IMR-90 (cell line): ENCODE results near the gene GUF1. TPM values are rescaled to one million over a fixed set of nuclear protein-coding genes. Genes with fewer than 3 reads are reported as not detected.

Experiments
- ATAC-seq: fragments of 200-7000 bp; cut with Tn5 transposase; 2 replicates; pipeline ENCODE4 v1.9.1; 2020; ENCODE audit warnings: low read depth, mild to moderate bottlenecking, moderate library complexity
- BruUV-seq: library from RNA; stranded (reverse); fragments of 400-500 nt; replicated peaks from 2 replicates; lab custom pipeline; 2021; lab: Mats Ljungman, UMichigan
- CTCF ChIA-PET: fragments of 300-600 bp; formaldehyde crosslinking; extraction: SDS; loops from one replicate; lab custom pipeline; 2021; ENCODE audit warnings: antibody characterized with exemption; lab: Yijun Ruan, JAX
- POLR2A ChIA-PET: fragments of 300-600 bp; sonication (Branson Sonifier 250); formaldehyde crosslinking; loops from one replicate; lab custom pipeline; 2022; ENCODE audit warnings: antibody characterized with exemption; ENCODE audit not compliant: unreplicated experiment; lab: Charles Lee
- DNase-seq: peaks from one replicate; pipeline ENCODE4 v3.0.0; 2013
- H2AFZ ChIP-seq: replicated peaks from 2 replicates; pipeline ENCODE3; 2013; ENCODE audit warnings: low read length, mild to moderate bottlenecking; ENCODE audit not compliant: poor library complexity
- H2AK5ac ChIP-seq: 2 replicates; pipeline ENCODE4 v1.6.1; 2013; ENCODE audit warnings: low read depth, low read length, inconsistent platforms
- H2AK9ac ChIP-seq: replicated peaks from 2 replicates; pipeline ENCODE3; 2013; ENCODE audit warnings: mild to moderate bottlenecking, low read depth, low read length, moderate library complexity; ENCODE audit not compliant: poor library complexity
- H2BK120ac ChIP-seq: 2 replicates; pipeline ENCODE4 v1.6.1; 2013; ENCODE audit warnings: low read depth, low read length, inconsistent platforms
- H2BK15ac ChIP-seq: 3 replicates; pipeline ENCODE4 v1.6.1; 2013; ENCODE audit warnings: low read depth, low read length, inconsistent platforms
- H2BK20ac ChIP-seq: 2 replicates; pipeline ENCODE4 v1.6.1; 2013; ENCODE audit warnings: low read depth, mild to moderate bottlenecking, inconsistent platforms, low read length, moderate library complexity
- H2BK5ac ChIP-seq: 2 replicates; pipeline ENCODE4 v1.6.1; 2013; ENCODE audit warnings: mild to moderate bottlenecking, low read depth, low read length, inconsistent platforms; ENCODE audit not compliant: poor library complexity, severe bottlenecking
- H3K14ac ChIP-seq: replicated peaks from 2 replicates; pipeline ENCODE4 v1.6.1; 2013; ENCODE audit warnings: low read depth, low read length, inconsistent platforms
- H3K18ac ChIP-seq: 2 replicates; pipeline ENCODE4 v1.6.1; 2013; ENCODE audit warnings: low read depth, low read length, control low read depth
- H3K23ac ChIP-seq: 2 replicates; pipeline ENCODE4 v1.6.1; 2013; ENCODE audit warnings: low read depth, low read length, inconsistent platforms
- H3K27ac ChIP-seq: 2 replicates; pipeline ENCODE4 v1.5.1; 2013; ENCODE audit warnings: mild to moderate bottlenecking, control low read depth, low read length; ENCODE audit not compliant: insufficient read depth
- H3K27me3 ChIP-seq: 2 replicates; pipeline ENCODE4 v1.6.1; 2013; ENCODE audit warnings: low read length; ENCODE audit not compliant: control insufficient read depth, insufficient read depth
- H3K36me3 ChIP-seq: 2 replicates; pipeline ENCODE4 v1.6.1; 2013; ENCODE audit warnings: low read length, mixed read lengths; ENCODE audit not compliant: control insufficient read depth, insufficient read depth
- H3K4ac ChIP-seq: 2 replicates; pipeline ENCODE4 v1.6.1; 2013; ENCODE audit warnings: low read depth, low read length, inconsistent platforms
- H3K4me1 ChIP-seq: 2 replicates; pipeline ENCODE4 v1.6.1; 2013; ENCODE audit warnings: low read length, mixed read lengths; ENCODE audit not compliant: control insufficient read depth, insufficient read depth
- H3K4me2 ChIP-seq: 2 replicates; pipeline ENCODE4 v1.6.1; 2013; ENCODE audit warnings: low read depth, mild to moderate bottlenecking, control low read depth, low read length, moderate library complexity
- H3K4me3 ChIP-seq: 2 replicates; pipeline ENCODE4 v1.5.1; 2013; ENCODE audit warnings: low read depth, mild to moderate bottlenecking, control low read depth, low read length, moderate library complexity; ENCODE audit not compliant: insufficient read depth
- H3K56ac ChIP-seq: 2 replicates; pipeline ENCODE4 v1.6.1; 2013; ENCODE audit warnings: low read length, inconsistent platforms; ENCODE audit not compliant: insufficient read depth; ENCODE audit errors: extremely low read depth
- H3K79me1 ChIP-seq, 2 experiments: 2 replicates each; pipeline ENCODE4 v1.6.1; 2013; ENCODE audit warnings: low read length in 2 of 2, inconsistent platforms in 1 of 2, low read depth in 1 of 2
- H3K9ac ChIP-seq: 2 replicates; pipeline ENCODE4 v1.6.1; 2013; ENCODE audit warnings: low read depth, low read length, control low read depth
- H3K9me1 ChIP-seq: 2 replicates; pipeline ENCODE4 v1.6.1; 2013; ENCODE audit warnings: low read length, inconsistent platforms; ENCODE audit not compliant: insufficient read depth
- H3K9me3 ChIP-seq: 2 replicates; pipeline ENCODE4 v1.6.1; 2013; ENCODE audit warnings: low read length; ENCODE audit not compliant: control insufficient read depth, insufficient read depth
- H4K20me1 ChIP-seq: 2 replicates; pipeline ENCODE4 v1.6.1; 2013; ENCODE audit warnings: low read length, inconsistent platforms; ENCODE audit not compliant: insufficient read depth
- H4K5ac ChIP-seq: 2 replicates; pipeline ENCODE4 v1.6.1; 2013; ENCODE audit warnings: mild to moderate bottlenecking, low read depth, low read length, control low read depth
- H4K8ac ChIP-seq, 2 experiments: 2 replicates each; pipeline ENCODE4 v1.6.1; 2013; ENCODE audit warnings: low read depth in 2 of 2, low read length in 2 of 2, control low read depth in 1 of 2, inconsistent platforms in 1 of 2
- H4K91ac ChIP-seq: 2 replicates; pipeline ENCODE4 v1.6.1; 2013; ENCODE audit warnings: low read depth, low read length, inconsistent platforms; ENCODE audit not compliant: insufficient read depth
- BHLHE40 ChIP-seq: fragments of 150-350 bp; IDR thresholded peaks from 2 replicates; pipeline ENCODE4 v1.6.1; 2016; ENCODE audit warnings: mild to moderate bottlenecking, low read depth, low read length
- CEBPB ChIP-seq: IDR thresholded peaks from 2 replicates; pipeline ENCODE4 v1.6.1; 2012; ENCODE audit warnings: low read depth, low read length, improper control_type of control experiment
- CHD1 ChIP-seq: IDR thresholded peaks from 2 replicates; pipeline ENCODE4 v1.6.1; 2012; ENCODE audit warnings: low read depth, low read length, improper control_type of control experiment
- CTCF ChIP-seq: conservative IDR thresholded peaks from 2 replicates; pipeline ENCODE4 v1.5.1; 2012; ENCODE audit warnings: mild to moderate bottlenecking, low read depth, low read length, improper control_type of control experiment
- ELK1 ChIP-seq: fragments of 150-350 bp; IDR thresholded peaks from 2 replicates; pipeline ENCODE4 v1.6.1; 2016; ENCODE audit warnings: low read depth, mild to moderate bottlenecking, low read length, moderate library complexity, borderline replicate concordance
- FOS ChIP-seq: fragments of 150-350 bp; IDR thresholded peaks from 2 replicates; pipeline ENCODE4 v1.6.1; 2016; ENCODE audit warnings: low read depth, low read length
- MAFK ChIP-seq: IDR thresholded peaks from 2 replicates; pipeline ENCODE4 v1.6.1; 2012; ENCODE audit warnings: low read depth, low read length, improper control_type of control experiment
- MAZ ChIP-seq: IDR thresholded peaks from 2 replicates; pipeline ENCODE4 v1.6.1; 2012; ENCODE audit warnings: low read depth, mild to moderate bottlenecking, low read length, improper control_type of control experiment, moderate library complexity, borderline replicate concordance
- MXI1 ChIP-seq: IDR thresholded peaks from 2 replicates; pipeline ENCODE4 v1.6.1; 2012; ENCODE audit warnings: low read depth, mild to moderate bottlenecking, low read length, moderate library complexity, borderline replicate concordance
- NFE2L2 ChIP-seq: fragments of 150-350 bp; IDR thresholded peaks from 2 replicates; pipeline ENCODE4 v1.6.1; 2016; ENCODE audit warnings: low read depth, mild to moderate bottlenecking, low read length
- POLR2A ChIP-seq: IDR thresholded peaks from 2 replicates; pipeline ENCODE4 v1.6.1; 2012; ENCODE audit warnings: mild to moderate bottlenecking, low read depth, low read length
- RAD21 ChIP-seq: IDR thresholded peaks from 2 replicates; pipeline ENCODE4 v1.6.1; 2012; ENCODE audit warnings: low read length, improper control_type of control experiment
- RCOR1 ChIP-seq: IDR thresholded peaks from 2 replicates; pipeline ENCODE4 v1.6.1; 2012; ENCODE audit warnings: mild to moderate bottlenecking, low read length, improper control_type of control experiment; ENCODE audit not compliant: insufficient replicate concordance
- RFX5 ChIP-seq: IDR thresholded peaks from 2 replicates; pipeline ENCODE4 v1.8.0; 2012; ENCODE audit warnings: low read depth, mild to moderate bottlenecking, low read length, moderate library complexity
- SMC3 ChIP-seq: fragments of 150-350 bp; IDR thresholded peaks from 2 replicates; pipeline ENCODE4 v1.6.1; 2016; ENCODE audit warnings: low read depth, mild to moderate bottlenecking, antibody characterized with exemption, low read length, moderate library complexity
- WGBS, 2 experiments: methylation state at CpG; one replicate each; pipeline versions ENCODE4 v1.1.5 to v1.1.7; 2013; ENCODE audit warnings: missing lambda C conversion rate in 2 of 2; ENCODE audit not compliant: insufficient read length in 1 of 2; ENCODE audit errors: extremely low coverage in 2 of 2; 5-methylcytosine and 5-hydroxymethylcytosine counted together
- dilution Hi-C: fragments of 300-500 bp; cut with HindIII; formaldehyde crosslinking; loops from one replicate; pipeline ENCODE4 v1.14.3; 2018; ENCODE audit warnings: low sequenced_read_pairs; ENCODE audit not compliant: unreplicated experiment
- in situ Hi-C: fragments of 300-500 bp; cut with MboI; formaldehyde crosslinking; loops from 3 replicates; pipeline ENCODE4 v1.14.3; 2019; ENCODE audit warnings: low sequenced_read_pairs, inconsistent platforms, mixed read lengths
- intact Hi-C: fragments of 100-400 bp; cut with micrococcal nuclease; formaldehyde crosslinking; loops from 2 replicates; pipeline ENCODE4 v1.10.0; 2022
- polyA plus RNA-seq, 3 experiments: library from polyadenylated mRNA; depleted of rRNA; stranded (reverse); fragments of >200 nt; gene quantifications; 2 replicates each; pipeline ENCODE4 v1.2.3, GENCODE V29; 2012; ENCODE audit warnings: low replicate concordance in 1 of 3
- total RNA-seq: library from RNA; depleted of rRNA; stranded (reverse); fragments of >200 nt; gene quantifications from 2 replicates; pipeline ENCODE4 v1.2.3, GENCODE V29; 2012
- TF ChIP-seq, protein P1 (sequence below): fragments of 150-350 bp; IDR thresholded peaks from 2 replicates; pipeline ENCODE4 v1.6.1; 2017; ENCODE audit warnings: mild to moderate bottlenecking, antibody characterized with exemption, low read length, low read depth

GUF1 gene
- total and polyA plus RNA-seq, 2 of the 4 experiments (the other 2 are of a cell fraction): 9.9 to 10.6 TPM

- Histone ChIP-seq H3K18ac (no peak overlapping the region), H3K4ac (no peak overlapping the region), H3K14ac (no peak overlapping the region), H2AK9ac (no peak overlapping the region), H2AK5ac (no peak overlapping the region), H4K5ac (no peak overlapping the region), H3K27ac (no peak overlapping the region), H3K9me1 (no peaks in the 10 kb centered on the region), H3K27me3 (no peaks in the 10 kb centered on the region), H3K4me3 (no peak overlapping the region), H2BK15ac (no peak overlapping the region), H3K56ac (no peak overlapping the region), H3K9me3 (no peaks in the 10 kb centered on the region), H2BK20ac (no peak overlapping the region), H3K4me1 (no peaks in the 10 kb centered on the region), H2BK120ac (no peak overlapping the region), H3K9ac (no peak overlapping the region), H3K23ac (no peak overlapping the region), H3K4me2 (no peak overlapping the region), H4K91ac (no peak overlapping the region), H3K36me3 (peaks cover 27% of the 10 kb centered on the region), H4K20me1 (no peaks in the 10 kb centered on the region), H2AFZ (no peak overlapping the region), H2BK5ac (no peak overlapping the region), H4K8ac (no peak overlapping the region), H3K79me1 (peaks cover 0 to 3% of the 10 kb centered on the region in 2 experiments; a peak in 1 of 4 replicates)
- DNase-seq (no peak), ATAC-seq (no peak)
- in situ Hi-C loops: no loop called here
- ChIA-PET CTCF (no interaction called here), POLR2A (no interaction called here)
- no TSS peak for BruUV-seq
- no peak for TF ChIP-seq MAZ
- no peak for TF ChIP-seq CEBPB
- no peak for TF ChIP-seq MAFK
- no peak for TF ChIP-seq FOS
- TF ChIP-seq CHD1: no peak
- TF ChIP-seq, protein P1, sequence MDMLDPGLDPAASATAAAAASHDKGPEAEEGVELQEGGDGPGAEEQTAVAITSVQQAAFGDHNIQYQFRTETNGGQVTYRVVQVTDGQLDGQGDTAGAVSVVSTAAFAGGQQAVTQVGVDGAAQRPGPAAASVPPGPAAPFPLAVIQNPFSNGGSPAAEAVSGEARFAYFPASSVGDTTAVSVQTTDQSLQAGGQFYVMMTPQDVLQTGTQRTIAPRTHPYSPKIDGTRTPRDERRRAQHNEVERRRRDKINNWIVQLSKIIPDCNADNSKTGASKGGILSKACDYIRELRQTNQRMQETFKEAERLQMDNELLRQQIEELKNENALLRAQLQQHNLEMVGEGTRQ: no peak
- no peak for TF ChIP-seq POLR2A
- no peak for TF ChIP-seq RCOR1
- no peak for TF ChIP-seq MXI1
- TF ChIP-seq BHLHE40: no peak
- TF ChIP-seq CTCF: no peak
- no peak for TF ChIP-seq RFX5
- TF ChIP-seq NFE2L2: no peak
- TF ChIP-seq RAD21: no peak
- no peak for TF ChIP-seq SMC3
- no peak for TF ChIP-seq ELK1
- dilution Hi-C loops: no loop called here
- intact Hi-C loops: no loop called here
- no CpG with 5 or more reads among the region's 2 CpGs for WGBS, 2 experiments
Observed at GRCh38 chr4:44701037-44701436, 22.8 kb downstream of the GUF1 start.
